Endothelial cell of umbilical vein (primary cell): ENCODE results near the gene CUL7. TPM values are rescaled to one million over a fixed set of nuclear protein-coding genes. Genes with fewer than 3 reads are reported as not detected.

ENCODE experiments used
- Bru-seq: library from RNA; stranded (reverse); fragments of 400-500 nt; gene quantifications from one replicate; lab custom pipeline; 2021; lab: Mats Ljungman, UMichigan
- BruChase-seq, 2 experiments: library from RNA; stranded (reverse); fragments of 400-500 nt; gene quantifications; one replicate each; lab custom pipeline; 2021; lab: Mats Ljungman, UMichigan
- BruUV-seq: library from RNA; stranded (reverse); fragments of 400-500 nt; replicated peaks from 2 replicates; lab custom pipeline; 2021; lab: Mats Ljungman, UMichigan
- CTCF ChIA-PET: fragments of 300-600, 350-600 bp; sonication (Branson Sonifier 250); formaldehyde crosslinking; loops from one replicate; lab custom pipeline; 2021; ENCODE audit warnings: antibody characterized with exemption, inconsistent platforms; lab: Charles Lee
- POLR2A ChIA-PET: fragments of 300-600, 350-600 bp; sonication (Branson Sonifier 250); formaldehyde crosslinking; loops from one replicate; lab custom pipeline; 2021; ENCODE audit warnings: antibody characterized with exemption, inconsistent platforms; lab: Charles Lee
- DNase-seq: peaks from one replicate; pipeline ENCODE4 v3.0.0-alpha.2; 2011; ENCODE audit warnings: low read depth, low spot score
- FAIRE-seq: peaks from 2 replicates; lab custom pipeline; 2011; peaks lifted over from hg19 to GRCh38; lab: Jason Lieb, UNC
- H2AFZ ChIP-seq: 2 replicates; pipeline ENCODE4 v1.6.0; 2012; ENCODE audit warnings: low read depth, low read length, control low read depth, inconsistent platforms
- H3K27ac ChIP-seq: 2 replicates; pipeline ENCODE4 v1.5.1; 2011; ENCODE audit warnings: low read depth, mild to moderate bottlenecking, control low read depth, low read length, moderate library complexity; ENCODE audit not compliant: insufficient read depth
- H3K27me3 ChIP-seq, 2 experiments: 2 replicates each; pipeline versions ENCODE4 v1.6.0 to v1.6.1; 2011; ENCODE audit warnings: low read length in 2 of 2, mixed read lengths in 1 of 2; ENCODE audit not compliant: control insufficient read depth in 2 of 2, insufficient read depth in 2 of 2
- H3K36me3 ChIP-seq, 2 experiments: 2 replicates in 1 of 2; 3 replicates in 1 of 2; pipeline ENCODE4 v1.5.1; 2011; ENCODE audit warnings: low read length in 2 of 2, mild to moderate bottlenecking in 1 of 2, moderate library complexity in 1 of 2; ENCODE audit not compliant: control insufficient read depth in 2 of 2, insufficient read depth in 2 of 2; ENCODE audit errors: extremely low read depth in 1 of 2
- H3K4me1 ChIP-seq: 3 replicates; pipeline ENCODE4 v1.5.1; 2011; ENCODE audit warnings: mild to moderate bottlenecking, low read length; ENCODE audit not compliant: control insufficient read depth, insufficient read depth; ENCODE audit errors: extremely low read depth
- H3K4me2 ChIP-seq: 2 replicates; pipeline ENCODE4 v1.6.1; 2011; ENCODE audit warnings: low read length, control low read depth, mixed read lengths; ENCODE audit not compliant: insufficient read depth
- H3K4me3 ChIP-seq, 3 experiments: fragments of 200-600 bp in 1 of 3; sonication (generic), shearing (Covaris generic) in 1 of 3; replicated peaks in 1 of 3; 2 replicates each; pipeline ENCODE4 v1.5.1; 2011 to 2016; ENCODE audit warnings: control low read depth in 3 of 3, low read length in 3 of 3, mild to moderate bottlenecking in 2 of 3, inconsistent platforms in 1 of 3, low read depth in 1 of 3, moderate library complexity in 1 of 3; ENCODE audit not compliant: insufficient read depth in 1 of 3
- H3K79me2 ChIP-seq: 2 replicates; pipeline ENCODE4 v1.6.0; 2012; ENCODE audit warnings: low read length, inconsistent platforms; ENCODE audit not compliant: control insufficient read depth, insufficient read depth
- H3K9ac ChIP-seq: replicated peaks from 2 replicates; pipeline ENCODE3; 2011; ENCODE audit warnings: low read length, control low read depth; ENCODE audit not compliant: insufficient read depth; ENCODE audit errors: extremely low read depth
- H3K9me1 ChIP-seq: replicated peaks from 3 replicates; pipeline ENCODE4 v1.6.0; 2011; ENCODE audit warnings: mild to moderate bottlenecking, low read length; ENCODE audit not compliant: control insufficient read depth, insufficient read depth; ENCODE audit errors: extremely low read depth
- H3K9me3 ChIP-seq: replicated peaks from 2 replicates; pipeline ENCODE4 v1.5.1; 2012; ENCODE audit warnings: low read length, inconsistent platforms; ENCODE audit not compliant: control insufficient read depth, insufficient read depth
- H4K20me1 ChIP-seq: replicated peaks from 2 replicates; pipeline ENCODE3; 2011; ENCODE audit warnings: mild to moderate bottlenecking, low read length; ENCODE audit not compliant: control insufficient read depth, insufficient read depth; ENCODE audit errors: extremely low read depth
- EZH2 ChIP-seq: IDR thresholded peaks from 2 replicates; pipeline ENCODE4 v1.6.1; 2012; ENCODE audit warnings: borderline replicate concordance, low read depth, mild to moderate bottlenecking, moderate library complexity, low read length, inconsistent platforms; ENCODE audit not compliant: severe bottlenecking
- FOS ChIP-seq: IDR thresholded peaks from 2 replicates; pipeline ENCODE4 v1.6.1; 2011; ENCODE audit warnings: mild to moderate bottlenecking, low read length, moderate library complexity, borderline replicate concordance; ENCODE audit not compliant: insufficient read depth
- GATA2 ChIP-seq: IDR thresholded peaks from 2 replicates; pipeline ENCODE4 v1.7.0; 2011; ENCODE audit warnings: low read depth, mild to moderate bottlenecking, moderate library complexity, mixed read lengths, low read length; ENCODE audit not compliant: insufficient read length, insufficient read depth
- JUN ChIP-seq: IDR thresholded peaks from 2 replicates; pipeline ENCODE4 v1.6.1; 2011; ENCODE audit warnings: borderline replicate concordance, low read depth; ENCODE audit not compliant: insufficient read length, insufficient read depth
- MAX ChIP-seq: IDR thresholded peaks from 2 replicates; pipeline ENCODE4 v1.6.1; 2011; ENCODE audit not compliant: insufficient read depth, insufficient read length
- MYC ChIP-seq: IDR thresholded peaks from one replicate; pipeline ENCODE4 v1.6.1; 2011; ENCODE audit warnings: mild to moderate bottlenecking, low read depth, low read length
- POLR2A ChIP-seq: IDR thresholded peaks from 2 replicates; pipeline ENCODE4 v1.6.1; 2012; ENCODE audit warnings: low read depth, mild to moderate bottlenecking, control low read depth, low read length
- POLR2AphosphoS5 ChIP-seq: IDR thresholded peaks from 2 replicates; pipeline ENCODE4 v1.6.1; 2012; ENCODE audit warnings: low read depth, mild to moderate bottlenecking, control low read depth, low read length, moderate library complexity; ENCODE audit not compliant: insufficient read depth
- dilution Hi-C: fragments of 300-500 bp; cut with MboI; formaldehyde crosslinking; loops from one replicate; pipeline ENCODE4 v1.15.0; 2019; ENCODE audit warnings: low sequenced_read_pairs; ENCODE audit not compliant: extremely low pct_ligation_motif_present
- intact Hi-C: fragments of 100-400 bp; cut with micrococcal nuclease; formaldehyde crosslinking; loops from one replicate; pipeline ENCODE4 v1.10.0; 2022
- long read RNA-seq: library from polyadenylated mRNA; stranded (forward); transcript quantifications from one replicate; pipeline ENCODE4 v2.0.0, GENCODE V29; 2021
- polyA minus RNA-seq, 3 experiments: library from RNA; depleted of rRNA, polyadenylated mRNA; stranded (reverse); fragments of >200 nt; gene quantifications; 1 replicate in 1 of 3; 2 replicates in 2 of 3; pipeline ENCODE4 v1.2.3, GENCODE V29; 2011
- polyA plus RNA-seq, 4 experiments: library from polyadenylated mRNA; depleted of rRNA in 3 of 4; stranded (reverse) in 3 of 4; unstranded in 1 of 4; fragments of >200 nt; gene quantifications; 2 replicates each; pipeline versions ENCODE4 v1.2.1 to v1.2.3, GENCODE V29; 2011 to 2012; ENCODE audit warnings: missing spikeins in 1 of 4
- total RNA-seq: library from RNA; stranded (reverse); gene quantifications from 2 replicates; pipeline ENCODE4 v1.2.3, GENCODE V29; 2021

CUL7 gene
- total RNA-seq: 29.4 and 29.7 TPM in 2 replicates
- polyA plus RNA-seq: 33.7 and 35.4 TPM in 2 replicates
- polyA plus RNA-seq (2011; cell fraction: cytosol; rRNA removed): 20.1 and 24.1 TPM in 2 replicates
- polyA plus RNA-seq (2011; cell fraction: nucleus; rRNA removed): 84.7 and 101 TPM in 2 replicates
- polyA plus RNA-seq (2012): 18.2 and 25.1 TPM in 2 replicates
- polyA minus RNA-seq: 47.5 and 57.7 TPM in 2 replicates
- 4.8 TPM for polyA minus RNA-seq (2011; cell fraction: cytosol; rRNA and poly(A)+ RNA removed)
- polyA minus RNA-seq (2011; cell fraction: nucleus; rRNA and poly(A)+ RNA removed): 21.7 and 28.9 TPM in 2 replicates
- Bru-seq, nascent RNA: percentile 57 among the genes with signal in this experiment
- BruChase-seq, experiment 1, labeled RNA remaining after a 6-hour chase: percentile 77 among the genes with signal in this experiment
- BruChase-seq, experiment 2, labeled RNA remaining after a 2-hour chase: percentile 67 among the genes with signal in this experiment
- long read RNA-seq, full-length matches to known transcripts: 6 of 35 reads
- long read RNA-seq, partial matches to known transcripts: 23 of 35 reads
- long read RNA-seq, other reads (novel, unspliced or antisense): 6 of 35 reads

GRCh38 chr6:43053545-43054205, at the start of gene CUL7:
TSS of gene CUL7 (minus strand) at chr6:43053851. CDS start at chr6:43052788, 1,063 bp downstream.
- FAIRE-seq (peak; percentile 97), DNase-seq (peak; percentile 95)
- intact Hi-C loops (loop anchor here (1.0 to 2.0 kb wide), 3 partner anchors 33 to 69 kb away; partner anchors contain the start of genes KLHDC3, PPP2R5D and RRP36), dilution Hi-C loops (no loop called here)
- peak within 1 kb of the TSS; percentile 82 for H3K27ac ChIP-seq
- peaks cover 11% of the 10 kb centered on the region for H3K79me2 ChIP-seq
- no peaks in the 10 kb centered on the region for H3K9me1 ChIP-seq
- peaks cover 0 to 11% of the 10 kb centered on the region in 2 experiments for H3K36me3 ChIP-seq
- peak within 1 kb of the TSS; percentile 81 for H3K9ac ChIP-seq
- H3K27me3 ChIP-seq: no peaks in the 10 kb centered on the region
- peaks cover 16% of the 10 kb centered on the region for H3K4me1 ChIP-seq
- peak within 1 kb of the TSS; percentile 44 for H3K4me2 ChIP-seq
- H2AFZ ChIP-seq: peak within 1 kb of the TSS; percentile 8
- POLR2A ChIA-PET: interaction anchor here (0.7 to 0.8 kb wide), 4 partner anchors 33 to 316 kb away, joined by 3 to 7 read pairs (median 5); partner anchors contain the start of genes KLHDC3, MEA1, RRP36 and ZNF318
- no peaks in the 10 kb centered on the region for H3K9me3 ChIP-seq
- H4K20me1 ChIP-seq: no peaks in the 10 kb centered on the region
- CTCF ChIA-PET: interaction anchor here (0.6 to 1.4 kb wide), 9 partner anchors 9 to 94 kb away, joined by 3 to 5 read pairs (median 4); partner anchors contain the start of genes KLHDC3, MEA1, PEX6 and RRP36
- TF ChIP-seq MYC (no peak), POLR2AphosphoS5 (peak; percentile 100), GATA2 (no peak), MAX (no peak), JUN (no peak), EZH2 (no peak), POLR2A (peak; percentile 99), FOS (no peak)
- no TSS peak for BruUV-seq
- peak within 1 kb of the TSS; percentile 30 to 64 (median 40) for H3K4me3 ChIP-seq
